GM21825 (cell line): Measurements from ENCODE around the gene SBNO1.

Experiments used
- ATAC-seq: cut with Tn5 transposase; IDR thresholded peaks from one replicate; pipeline ENCODE4 v1.9.1; 2021; ENCODE audit warnings: mild to moderate bottlenecking, moderate library complexity; ENCODE audit not compliant: unreplicated experiment

Gene SBNO1

DNA sequence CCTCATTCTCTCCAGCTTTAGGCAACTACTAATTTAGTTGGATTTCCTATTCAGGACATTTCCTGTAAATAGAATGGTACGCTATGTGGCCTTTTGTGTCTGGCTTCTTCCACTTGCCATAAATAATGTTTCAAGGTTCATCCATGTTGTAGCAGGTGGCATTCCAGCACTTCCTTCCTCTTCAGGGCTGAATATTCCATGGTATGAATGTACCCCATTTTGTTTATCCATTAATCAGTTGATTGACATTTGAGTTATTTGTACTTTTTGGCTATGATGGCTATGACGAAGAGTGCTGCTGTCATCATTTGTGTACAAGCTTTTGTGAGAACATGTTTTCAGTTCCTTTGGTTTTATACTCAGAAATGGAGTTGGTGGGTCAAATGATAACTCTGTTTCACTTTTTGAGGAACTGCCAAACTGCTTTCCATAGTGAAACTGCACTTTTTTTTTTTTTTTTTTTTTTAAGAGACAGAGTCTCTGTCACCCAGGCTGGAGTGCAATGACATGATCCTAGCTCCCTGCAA is 86.5 kb downstream of the SBNO1 start:
- peak; percentile 74 for ATAC-seq

DNA sequence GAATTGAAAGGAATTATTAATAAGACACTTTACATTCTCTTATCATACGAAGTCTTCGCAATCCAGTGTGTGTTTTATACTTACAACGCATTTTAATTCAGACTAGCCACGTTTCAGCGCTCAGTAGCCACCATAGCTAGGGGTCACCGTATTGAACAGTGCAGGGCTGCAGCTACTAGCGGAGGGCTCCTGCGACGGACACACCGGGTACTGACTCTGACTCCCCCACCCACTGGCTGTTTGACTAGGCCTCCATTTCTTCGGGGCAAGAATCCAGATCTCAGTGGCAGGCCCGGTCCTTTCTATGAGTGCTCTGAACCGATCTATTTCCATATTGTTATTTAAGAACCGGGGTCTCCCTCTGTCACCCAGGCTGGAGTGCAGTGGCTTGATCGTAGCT is 91.5 kb downstream of the SBNO1 start:
- no peak for ATAC-seq

DNA sequence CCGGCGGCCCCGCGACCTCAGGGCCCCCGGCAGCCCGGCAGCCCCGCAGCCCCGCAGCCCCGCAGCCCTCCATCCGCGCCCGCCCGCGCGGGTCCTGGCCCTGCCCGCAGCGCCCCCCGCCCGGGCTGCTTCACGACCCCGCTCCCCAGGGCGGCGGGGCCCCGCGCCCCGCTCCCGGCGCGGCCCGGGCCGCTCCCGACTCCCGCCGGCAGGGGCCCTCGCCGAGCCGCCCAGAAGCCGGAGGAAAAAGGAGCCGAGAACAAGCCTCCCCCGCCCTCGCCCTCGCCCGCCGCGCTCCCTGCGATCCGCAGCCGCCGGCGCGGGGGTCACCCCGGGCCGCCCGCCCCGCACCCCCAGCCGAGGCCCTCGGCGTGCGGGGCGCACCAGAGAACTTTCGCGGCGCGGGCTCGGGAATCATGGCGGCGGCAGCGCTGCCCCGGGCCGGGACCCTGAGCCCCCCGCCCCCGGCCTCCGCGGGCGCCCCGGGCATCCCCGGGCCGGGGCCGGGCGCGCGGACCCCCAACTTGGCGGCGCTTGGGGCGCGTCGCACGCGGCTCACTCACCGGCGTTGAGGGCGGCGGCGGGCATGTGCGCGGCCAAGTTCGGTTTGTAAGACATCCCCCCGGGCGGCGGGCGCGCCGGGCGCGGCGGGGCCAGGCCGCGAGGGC is 93.5 kb downstream of the SBNO1 start:
- ATAC-seq, result peak; percentile 57

GRCh38 chr12:123270214-123271000 is 94.2 kb downstream of the SBNO1 start:
- ATAC-seq, result peak; percentile 12

- ATAC-seq, result no peak
These were observed 94.8 kb downstream of the SBNO1 start for GRCh38 chr12:123269896-123270213.

- ATAC-seq, result no peak
These were observed 95.2 kb downstream of the SBNO1 start for GRCh38 chr12:123269395-123269892.

DNA sequence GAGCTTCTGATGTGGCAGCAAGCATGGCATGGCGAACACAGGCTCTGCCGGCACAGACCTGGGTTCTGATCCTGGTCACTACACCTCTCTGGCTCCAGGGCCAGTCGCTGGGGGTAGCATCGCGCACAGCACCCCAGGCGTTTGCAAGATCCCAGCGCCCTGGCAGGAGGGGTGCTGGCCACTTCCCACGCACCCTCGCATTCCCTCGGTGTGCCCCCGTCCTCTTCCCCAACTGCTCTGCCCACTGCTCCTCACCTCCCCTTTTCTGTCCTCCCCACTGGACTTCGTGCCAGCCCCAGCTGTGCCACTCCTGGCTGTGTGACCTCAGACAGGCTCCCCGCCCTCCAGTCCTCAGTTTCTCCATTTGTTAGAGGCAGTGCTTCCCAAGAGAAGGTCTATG is 95.8 kb downstream of the SBNO1 start:
- ATAC-seq, result no peak

DNA sequence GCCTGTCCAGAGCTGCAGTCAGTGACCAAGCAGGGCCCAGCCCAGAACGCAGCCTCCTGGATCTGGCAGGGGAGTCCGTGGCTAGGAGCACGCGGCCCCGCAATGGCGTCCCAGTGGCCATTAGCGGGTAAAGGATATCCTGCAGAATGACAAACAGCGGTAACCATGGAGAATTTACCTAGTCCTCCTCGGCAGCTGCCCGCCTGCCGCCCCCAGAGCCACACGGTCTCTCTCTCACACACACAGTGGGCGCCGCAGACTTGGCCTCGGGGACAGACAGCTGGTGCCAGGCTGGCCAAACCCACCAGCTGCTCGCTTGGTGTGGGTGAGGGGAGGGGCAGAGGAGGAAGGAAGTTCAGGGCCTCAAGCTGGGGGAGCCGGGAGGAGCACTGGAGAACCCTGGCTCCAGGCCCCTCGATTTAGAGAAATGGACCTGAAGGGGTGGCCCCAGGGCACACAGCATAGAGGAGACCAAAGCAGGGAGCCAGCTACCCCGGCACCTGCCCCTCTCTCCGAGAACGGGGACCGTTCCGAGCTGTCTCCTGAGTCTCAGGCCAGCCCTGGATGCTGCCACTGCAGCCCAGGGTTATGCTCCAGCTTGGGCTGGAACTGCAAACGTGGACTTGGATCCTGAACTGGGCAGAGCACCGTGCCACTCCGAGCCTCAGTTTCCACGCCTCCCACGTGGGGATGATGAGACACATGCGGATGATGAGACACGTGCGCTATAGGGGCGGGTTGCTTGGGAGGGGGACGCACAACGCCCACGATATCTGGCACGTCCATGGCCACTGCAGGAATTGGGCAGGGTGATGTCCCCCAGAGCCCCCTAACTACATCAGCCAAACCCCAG is 96.4 kb downstream of the SBNO1 start:
- ATAC-seq, result no peak

DNA sequence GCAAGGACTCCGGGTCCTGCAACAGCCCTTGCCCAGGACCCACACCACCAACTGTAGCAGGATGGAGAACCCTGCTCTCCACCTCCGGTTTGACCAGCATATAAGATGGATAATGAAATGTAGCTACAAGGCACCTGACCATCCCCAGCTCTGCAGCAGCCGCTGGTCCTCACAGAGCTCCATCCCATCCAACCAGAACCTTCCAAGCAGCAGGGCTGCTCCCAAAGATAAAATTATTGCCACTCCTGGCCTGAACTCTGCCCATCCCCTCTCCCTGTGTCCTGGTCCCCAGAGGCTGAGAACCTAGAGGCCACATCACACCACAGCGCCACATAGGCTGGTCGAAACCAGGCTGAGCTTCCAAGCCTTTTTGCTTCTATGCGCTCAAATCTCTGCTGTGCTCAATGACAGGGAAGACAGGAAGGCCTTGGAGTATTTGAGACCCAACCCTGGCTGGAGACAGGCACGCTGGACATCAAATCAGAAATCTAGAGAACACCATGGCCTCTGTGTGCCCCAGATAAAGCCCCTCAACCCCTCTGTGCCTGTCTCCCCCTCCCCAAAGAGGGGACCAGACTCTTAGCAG is 97.2 kb downstream of the SBNO1 start:
- ATAC-seq, result no peak

- ATAC-seq, result no peak
These were observed 97.9 kb downstream of the SBNO1 start for GRCh38 chr12:123266679-123267277.

GRCh38 chr12:123265851-123266678 is 98.6 kb downstream of the SBNO1 start:
- no peak for ATAC-seq

DNA sequence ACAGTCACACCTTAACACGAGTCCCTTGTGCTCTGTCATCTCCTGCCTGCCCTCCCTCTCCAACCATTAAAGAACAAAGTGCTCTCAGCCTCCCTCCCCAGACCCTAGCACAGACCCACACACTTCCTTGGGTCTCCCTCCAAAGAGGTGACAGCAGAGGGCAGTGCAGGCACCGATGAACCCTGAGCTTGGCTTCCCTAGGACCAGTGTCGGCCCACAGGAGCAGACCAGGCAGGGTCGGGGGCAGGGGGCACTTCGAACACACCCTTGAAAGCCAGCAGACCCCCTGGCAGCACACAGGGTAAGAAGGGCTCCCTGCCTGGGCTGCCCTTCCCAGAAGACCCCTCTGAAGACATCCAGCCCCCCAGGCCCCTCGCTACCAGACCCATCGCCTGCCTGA is 100.0 kb downstream of the SBNO1 start:
- no peak for ATAC-seq

- no peak for ATAC-seq
These were observed 101.3 kb downstream of the SBNO1 start for GRCh38 chr12:123263196-123263817.

DNA sequence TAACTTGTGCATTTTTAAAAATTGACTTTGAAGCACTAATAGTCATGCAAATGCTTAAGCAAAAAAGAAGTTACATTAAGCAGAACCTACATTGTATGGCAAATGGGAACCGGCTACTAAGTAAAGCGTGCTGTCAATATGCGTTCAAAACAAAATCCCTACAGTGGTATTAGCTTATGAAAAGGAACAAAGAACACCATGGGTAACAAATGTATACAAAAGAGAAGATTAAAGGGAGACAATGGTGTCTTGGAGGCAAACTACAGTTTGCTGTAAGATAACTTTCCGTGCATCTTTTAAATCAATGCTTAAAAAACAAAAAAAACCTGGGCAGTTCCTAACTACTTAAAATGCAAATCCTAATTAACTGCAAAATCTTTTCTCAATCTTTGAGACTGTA is 103.5 kb downstream of the SBNO1 start:
- no peak for ATAC-seq

- ATAC-seq, result no peak
These were observed 104.6 kb downstream of the SBNO1 start for GRCh38 chr12:123260081-123260480.

GRCh38 chr12:123258593-123258992 is 106.1 kb downstream of the SBNO1 start:
- ATAC-seq, result no peak

- ATAC-seq, result no peak
These were observed 109.7 kb downstream of the SBNO1 start for GRCh38 chr12:123254853-123255446.

GRCh38 chr12:123253641-123254459 is 110.8 kb downstream of the SBNO1 start:
- ATAC-seq, result no peak
